Ovary (tissue), 3 donors: Measurements from ENCODE around the gene CYB561A3.

Source experiments
- CTCF ChIP-seq, 3 donors: fragments of 450-650 bp in 2 of 3; fragments of 200-600 bp in 1 of 3; IDR thresholded peaks; one replicate each; pipeline versions ENCODE4 v1.5.1 to v1.8.0; 2016 to 2022; ENCODE audit warnings: antibody characterized with exemption in 3 of 3, mild to moderate bottlenecking in 1 of 3
- EP300 ChIP-seq: sonication (generic); formaldehyde crosslinking; IDR thresholded peaks from one replicate; pipeline ENCODE4 v1.6.1; 2017; ENCODE audit warnings: antibody characterized with exemption
- POLR2A ChIP-seq: fragments of 450-650 bp; IDR thresholded peaks from one replicate; pipeline ENCODE4 v1.6.1; 2017; ENCODE audit warnings: antibody characterized with exemption, mild to moderate bottlenecking, moderate library complexity
- donor health status: DM: no; HTN: no; CAD: no.

- TF ChIP-seq CTCF (IDR thresholded peaks at IDR 0.05) (no peak), POLR2A (no peak), EP300 (no peak)
These were observed 27.0 kb downstream of the CYB561A3 start for GRCh38 chr11:61334434-61335354.
